Measurements from ENCODE around the gene BID. TPM values are rescaled to one million over a fixed set of nuclear protein-coding genes. Genes with fewer than 3 reads are reported as not detected.
A peak's percentile ranks its signal among the peaks of the same experiment; 100 is the strongest.

The BID gene
- total and polyA plus RNA-seq, 4 experiments from 2014 or later = 22.0 to 104 (median 47.7) TPM

DNA sequence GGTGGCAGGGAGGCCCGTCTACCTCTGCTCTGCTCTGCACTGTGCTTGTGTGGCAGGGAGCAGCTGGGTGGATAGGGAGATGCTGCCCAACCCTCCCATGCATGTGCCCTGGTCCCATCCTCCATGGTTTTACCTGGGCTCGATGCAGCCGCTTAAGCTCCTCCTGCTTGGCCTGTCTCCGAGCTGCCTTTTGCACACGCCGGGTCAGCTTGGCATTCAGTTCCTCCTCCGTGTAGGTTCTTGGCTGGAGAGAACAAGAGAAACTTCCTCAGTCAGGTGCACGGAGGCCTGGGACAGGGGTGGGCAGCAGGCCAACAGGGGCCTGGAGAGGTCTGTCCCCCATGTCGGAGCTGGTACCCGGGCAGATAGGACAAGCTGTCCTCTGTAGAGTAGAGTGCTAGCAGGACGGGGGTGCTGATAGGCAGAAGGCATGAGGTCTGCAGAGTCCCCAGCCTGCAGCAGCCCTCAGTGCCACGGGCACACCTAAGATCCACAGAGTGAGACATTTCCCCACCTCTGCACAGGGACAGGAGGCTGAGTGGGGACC lies 36.4 kb upstream of the BID start:
- Mint-ChIP-seq H3K27ac (peak overlapping the region in 1 of 7 donors; percentile 17), H3K4me1 (no peaks in the 10 kb centered on the region), H3K36me3 (peaks cover 37 to 64% of the 10 kb centered on the region in 2 donors), H3K27me3 (no peaks in the 10 kb centered on the region), H3K4me3 (no peak overlapping the region), H3K9me3 (no peaks in the 10 kb centered on the region)
- Histone ChIP-seq H3K27me3 (ENCODE audit: insufficient read depth, low read length) (no peaks in the 10 kb centered on the region), H3K27ac (ENCODE audit: low read depth, low read length) (no peak overlapping the region), H3K4me1 (ENCODE audit: insufficient read depth, low read length) (no peaks in the 10 kb centered on the region), H3K9me3 (ENCODE audit: control insufficient read depth in 1 of 2, low read length in 2 of 2) (no peaks in the 10 kb centered on the region), H3K36me3 (ENCODE audit: insufficient read depth, low read length) (peaks cover 16% of the 10 kb centered on the region), H3K4me3 (ENCODE audit: low read length in 2 of 2) (no peak overlapping the region)
- intact Hi-C loops (cut with micrococcal nuclease) = no loop called here
- POLR2A ChIA-PET (ENCODE audit: partially characterized antibody) = no interaction called here
- DNase-seq = no peak
- CTCF ChIA-PET (ENCODE audit: partially characterized antibody) = no interaction called here

DNA sequence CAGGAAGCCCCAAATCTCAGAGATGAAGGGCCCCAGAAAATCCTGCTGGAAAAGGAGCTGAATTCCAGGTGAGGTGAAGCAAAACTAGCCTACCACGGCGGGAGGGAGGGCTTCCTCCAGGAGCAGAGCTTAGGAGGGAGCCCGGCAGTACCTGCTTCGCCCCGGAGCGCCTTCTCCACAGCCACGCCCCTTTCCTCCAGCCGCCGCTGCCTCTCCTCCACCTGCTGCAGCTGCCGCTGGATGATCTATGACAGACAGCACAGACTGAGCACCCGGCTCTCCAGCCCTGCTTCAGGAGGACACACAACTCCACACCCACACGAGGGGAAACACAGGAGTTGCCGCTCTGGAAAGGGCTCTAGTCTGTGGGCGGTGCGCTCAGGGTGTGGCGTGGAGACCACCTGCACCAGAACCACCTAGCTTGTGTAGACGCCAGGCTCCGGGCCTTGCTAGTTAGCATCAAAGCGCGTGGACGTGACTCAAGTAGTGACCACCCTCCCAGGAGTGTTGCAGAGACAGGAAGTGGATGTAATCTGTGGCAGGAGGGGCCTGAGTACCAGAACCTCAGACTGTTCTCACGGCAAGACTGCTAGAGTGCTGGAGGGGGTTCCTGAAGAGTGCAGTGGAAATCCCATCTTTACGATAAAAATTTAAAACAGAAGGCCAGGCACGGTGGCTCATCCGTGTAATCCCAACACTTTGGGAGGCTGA lies 34.6 kb upstream of the BID start:
- POLR2A ChIA-PET (ENCODE audit: partially characterized antibody) = no interaction called here
- H3K9me3 Mint-ChIP-seq = no peaks in the 10 kb centered on the region
- H3K4me3 Mint-ChIP-seq = no peak overlapping the region
- Histone ChIP-seq H3K4me1 (ENCODE audit: insufficient read depth, low read length) (no peaks in the 10 kb centered on the region), H3K27me3 (ENCODE audit: insufficient read depth, low read length) (no peaks in the 10 kb centered on the region), H3K4me3 (ENCODE audit: low read length in 2 of 2) (no peak overlapping the region), H3K36me3 (ENCODE audit: insufficient read depth, low read length) (peaks cover 16% of the 10 kb centered on the region), H3K27ac (ENCODE audit: low read depth, low read length) (no peak overlapping the region), H3K9me3 (ENCODE audit: control insufficient read depth in 1 of 2, low read length in 2 of 2) (no peaks in the 10 kb centered on the region)
- CTCF ChIA-PET (ENCODE audit: partially characterized antibody) = interaction anchor here (1.4 kb wide), 1 partner anchor 67 kb away, joined by 3 read pairs; no protein-coding TSS in a partner anchor
- intact Hi-C loops (cut with micrococcal nuclease) = no loop called here
- no peaks in the 10 kb centered on the region for H3K4me1 Mint-ChIP-seq
- DNase-seq = no peak
- H3K27me3 Mint-ChIP-seq = no peaks in the 10 kb centered on the region
- peaks cover 31 to 61% of the 10 kb centered on the region in 2 donors for H3K36me3 Mint-ChIP-seq
- peak overlapping the region in 1 of 7 donors; percentile 10 for H3K27ac Mint-ChIP-seq

DNA sequence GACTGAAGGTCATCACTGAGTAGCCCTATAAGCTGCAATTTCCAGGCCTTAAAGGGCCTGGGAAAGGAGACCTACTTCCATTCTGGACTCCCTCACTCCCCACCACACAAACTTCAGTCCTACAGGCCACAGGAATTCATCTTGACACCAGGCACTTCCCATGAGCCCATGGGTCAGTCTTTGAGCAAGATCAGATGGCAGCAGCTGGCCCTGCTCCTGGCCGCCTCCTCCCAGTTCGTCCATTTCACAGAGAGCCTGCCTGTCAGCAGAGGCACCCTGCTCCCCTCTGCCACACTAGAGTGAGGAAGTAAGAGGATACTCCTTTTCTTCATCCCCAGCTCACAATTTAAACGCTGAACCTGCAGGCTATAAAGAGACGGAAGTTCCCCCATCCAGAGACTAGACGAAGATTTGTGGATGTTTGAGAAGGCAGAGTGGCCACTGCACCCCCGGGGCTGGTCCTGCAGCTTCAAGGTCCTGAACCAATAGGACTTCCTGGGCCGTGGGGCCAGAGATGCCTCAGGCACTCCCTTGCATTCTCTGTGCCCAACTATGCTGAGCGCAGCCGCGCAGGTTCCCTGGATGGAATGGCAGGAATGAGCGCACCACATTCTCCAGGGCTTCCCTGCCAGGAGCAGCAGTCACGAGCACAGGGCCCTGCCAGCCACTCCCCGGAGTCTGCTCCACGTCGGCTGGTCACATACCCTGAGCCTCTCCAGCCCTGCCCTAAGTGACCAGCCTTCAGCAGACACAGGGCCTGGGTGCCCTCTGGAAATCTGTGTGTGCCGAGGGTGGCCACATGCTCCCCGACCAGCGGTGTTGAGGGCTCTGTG lies 33.5 kb upstream of the BID start:
- intact Hi-C loops (cut with micrococcal nuclease) = no loop called here
- H3K27me3 Mint-ChIP-seq = no peaks in the 10 kb centered on the region
- no peak overlapping the region for H3K4me3 ChIP-seq (ENCODE audit: low read length in 2 of 2)
- H3K4me3 Mint-ChIP-seq = no peak overlapping the region
- no peak overlapping the region for H3K27ac ChIP-seq (ENCODE audit: low read depth, low read length)
- H3K36me3 Mint-ChIP-seq = peaks cover 31 to 60% of the 10 kb centered on the region in 2 donors
- H3K27me3 ChIP-seq (ENCODE audit: insufficient read depth, low read length) = no peaks in the 10 kb centered on the region
- H3K27ac Mint-ChIP-seq = peak overlapping the region in 2 of 7 donors; percentile 57
- H3K4me1 ChIP-seq (ENCODE audit: insufficient read depth, low read length) = no peaks in the 10 kb centered on the region
- H3K9me3 Mint-ChIP-seq = no peaks in the 10 kb centered on the region
- DNase-seq = no peak
- peaks cover 16% of the 10 kb centered on the region for H3K36me3 ChIP-seq (ENCODE audit: insufficient read depth, low read length)
- H3K4me1 Mint-ChIP-seq = no peaks in the 10 kb centered on the region
- H3K9me3 ChIP-seq (ENCODE audit: control insufficient read depth in 1 of 2, low read length in 2 of 2) = no peaks in the 10 kb centered on the region
- ChIA-PET POLR2A (ENCODE audit: partially characterized antibody) (no interaction called here), CTCF (ENCODE audit: partially characterized antibody) (interaction anchor here (1.4 kb wide), 1 partner anchor 66 kb away, joined by 3 read pairs; no protein-coding TSS in a partner anchor)

DNA sequence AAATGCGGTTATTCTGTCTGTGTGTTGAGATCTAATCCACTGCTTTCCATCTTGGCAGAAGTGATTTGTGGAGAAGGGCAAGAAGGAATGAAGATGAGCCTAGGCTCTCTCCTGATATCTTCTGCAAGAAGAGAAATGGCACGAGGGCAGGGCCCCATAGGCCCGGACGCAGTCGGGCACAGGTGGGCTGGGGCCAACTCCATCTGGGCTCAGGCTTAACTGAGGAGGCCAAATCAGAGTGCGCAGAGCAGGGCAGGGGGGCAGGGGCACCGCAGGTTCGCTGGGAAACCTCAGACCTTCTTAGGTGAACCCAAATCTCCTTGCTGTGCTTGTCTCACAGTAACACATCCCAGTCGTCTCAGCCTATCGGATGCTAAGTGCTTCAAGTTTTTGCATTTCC lies 32.8 kb upstream of the BID start:
- peaks cover 16% of the 10 kb centered on the region for H3K36me3 ChIP-seq (ENCODE audit: insufficient read depth, low read length)
- H3K36me3 Mint-ChIP-seq = peaks cover 31 to 59% of the 10 kb centered on the region in 2 donors
- H3K27ac ChIP-seq (ENCODE audit: low read depth, low read length) = no peak overlapping the region
- H3K27me3 ChIP-seq (ENCODE audit: insufficient read depth, low read length) = no peaks in the 10 kb centered on the region
- no peak for DNase-seq
- no peaks in the 10 kb centered on the region for H3K9me3 Mint-ChIP-seq
- H3K4me3 ChIP-seq (ENCODE audit: low read length in 2 of 2) = no peak overlapping the region
- H3K27ac Mint-ChIP-seq = peak overlapping the region in 1 of 7 donors; percentile 57
- intact Hi-C loops (cut with micrococcal nuclease) = no loop called here
- no peaks in the 10 kb centered on the region for H3K9me3 ChIP-seq (ENCODE audit: control insufficient read depth in 1 of 2, low read length in 2 of 2)
- no peak overlapping the region for H3K4me3 Mint-ChIP-seq
- H3K27me3 Mint-ChIP-seq = no peaks in the 10 kb centered on the region
- ChIA-PET CTCF (ENCODE audit: partially characterized antibody) (no interaction called here), POLR2A (ENCODE audit: partially characterized antibody) (no interaction called here)
- no peaks in the 10 kb centered on the region for H3K4me1 Mint-ChIP-seq
- H3K4me1 ChIP-seq (ENCODE audit: insufficient read depth, low read length) = no peaks in the 10 kb centered on the region

DNA sequence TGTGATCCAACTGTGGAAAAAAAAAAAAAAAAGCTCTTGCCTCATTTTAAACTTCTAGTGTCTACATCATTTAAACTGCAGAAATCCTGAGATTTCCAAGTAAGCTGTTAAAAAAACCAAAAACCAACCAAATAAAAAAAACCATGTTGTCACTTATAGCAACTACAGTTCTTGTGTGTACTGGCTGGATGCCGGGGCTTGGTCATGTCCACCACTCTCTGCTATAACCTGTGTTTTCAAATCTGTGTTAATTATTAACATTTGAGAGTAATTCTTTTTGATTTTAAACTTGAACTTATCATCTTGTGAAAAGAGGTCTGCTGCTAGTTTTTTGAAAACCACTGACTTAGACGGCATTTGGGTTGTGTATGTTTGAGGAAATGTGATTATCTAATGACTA lies 32.2 kb upstream of the BID start:
- no peaks in the 10 kb centered on the region for H3K27me3 ChIP-seq (ENCODE audit: insufficient read depth, low read length)
- no peaks in the 10 kb centered on the region for H3K4me1 ChIP-seq (ENCODE audit: insufficient read depth, low read length)
- Mint-ChIP-seq H3K9me3 (no peaks in the 10 kb centered on the region), H3K36me3 (peaks cover 31 to 56% of the 10 kb centered on the region in 2 donors), H3K4me1 (no peaks in the 10 kb centered on the region), H3K27me3 (no peaks in the 10 kb centered on the region), H3K27ac (no peak overlapping the region), H3K4me3 (no peak overlapping the region)
- no peak overlapping the region for H3K4me3 ChIP-seq (ENCODE audit: low read length in 2 of 2)
- H3K27ac ChIP-seq (ENCODE audit: low read depth, low read length) = no peak overlapping the region
- ChIA-PET POLR2A (ENCODE audit: partially characterized antibody) (no interaction called here), CTCF (ENCODE audit: partially characterized antibody) (interaction anchor here (1.1 kb wide), 1 partner anchor 24 kb away, joined by 3 read pairs; no protein-coding TSS in a partner anchor)
- H3K36me3 ChIP-seq (ENCODE audit: insufficient read depth, low read length) = peaks cover 16% of the 10 kb centered on the region
- DNase-seq = no peak
- H3K9me3 ChIP-seq (ENCODE audit: control insufficient read depth in 1 of 2, low read length in 2 of 2) = no peaks in the 10 kb centered on the region
- intact Hi-C loops (cut with micrococcal nuclease) = no loop called here

DNA sequence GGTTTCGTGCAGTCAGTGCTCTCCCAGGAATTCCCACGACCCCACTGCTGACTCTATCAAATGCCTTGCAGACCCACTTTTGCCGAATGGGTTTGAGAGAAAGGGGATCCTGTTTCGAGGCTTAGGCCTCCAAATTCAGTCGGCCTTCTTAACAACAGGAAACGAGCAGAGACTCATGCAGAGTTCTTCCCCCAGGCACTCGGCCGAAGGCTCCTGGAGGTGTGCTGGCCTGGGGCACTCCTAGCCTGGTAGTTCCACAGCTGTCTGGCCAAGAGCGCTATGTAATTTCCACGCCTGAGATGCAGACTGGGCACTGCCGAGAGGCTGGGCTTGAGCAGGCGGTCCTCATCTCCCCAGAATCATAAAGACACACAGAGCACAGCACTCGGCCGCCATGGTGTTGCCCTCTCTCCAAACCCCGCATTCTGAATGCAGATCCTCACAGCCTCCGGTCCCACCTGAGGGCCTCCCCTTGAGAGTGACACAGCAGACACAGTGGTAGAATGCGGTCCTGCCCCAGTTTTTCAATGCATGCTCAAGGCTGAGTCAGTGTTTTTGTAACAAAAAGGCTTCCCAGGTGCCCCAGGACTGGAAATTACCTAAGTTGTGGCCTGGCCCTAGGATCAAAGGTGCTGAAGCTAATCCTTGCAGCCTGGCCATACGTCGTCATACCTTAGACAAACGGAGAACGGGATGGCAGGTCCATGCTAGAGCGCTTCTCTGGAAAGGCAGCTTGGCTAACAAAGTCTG lies 30.2 kb upstream of the BID start:
- peaks cover 22 to 48% of the 10 kb centered on the region in 2 donors for H3K36me3 Mint-ChIP-seq
- ChIA-PET CTCF (ENCODE audit: partially characterized antibody) (interaction anchor here (1.4 kb wide), 1 partner anchor 61 kb away, joined by 3 read pairs; no protein-coding TSS in a partner anchor), POLR2A (ENCODE audit: partially characterized antibody) (no interaction called here)
- no peak overlapping the region for H3K4me3 Mint-ChIP-seq
- no peaks in the 10 kb centered on the region for H3K9me3 Mint-ChIP-seq
- H3K27me3 ChIP-seq (ENCODE audit: insufficient read depth, low read length) = no peaks in the 10 kb centered on the region
- intact Hi-C loops (cut with micrococcal nuclease) = no loop called here
- H3K36me3 ChIP-seq (ENCODE audit: insufficient read depth, low read length) = peaks cover 10% of the 10 kb centered on the region
- no peak overlapping the region for H3K4me3 ChIP-seq (ENCODE audit: low read length in 2 of 2)
- DNase-seq = no peak
- H3K4me1 Mint-ChIP-seq = no peaks in the 10 kb centered on the region
- H3K27me3 Mint-ChIP-seq = no peaks in the 10 kb centered on the region
- H3K4me1 ChIP-seq (ENCODE audit: insufficient read depth, low read length) = no peaks in the 10 kb centered on the region
- H3K27ac Mint-ChIP-seq = no peak overlapping the region
- no peak overlapping the region for H3K27ac ChIP-seq (ENCODE audit: low read depth, low read length)
- no peaks in the 10 kb centered on the region for H3K9me3 ChIP-seq (ENCODE audit: control insufficient read depth in 1 of 2, low read length in 2 of 2)

Measured in CD4-positive, alpha-beta memory T cell (primary cell).